Mammary epithelial cell (primary cell): ENCODE data around the gene CEP162.

Experiments used
- CTCF ChIP-seq, 2 donors: IDR thresholded peaks in 1 of 2; conservative IDR thresholded peaks in 1 of 2; 2 replicates each; pipeline ENCODE4 v1.5.1; 2011 to 2012; ENCODE audit warnings: inconsistent platforms in 2 of 2, low read length in 2 of 2, mild to moderate bottlenecking in 2 of 2, control low read depth in 1 of 2, low read depth in 1 of 2; ENCODE audit not compliant: insufficient read depth in 1 of 2; ENCODE audit errors: extremely low read depth in 1 of 2
- EZH2 ChIP-seq: IDR thresholded peaks from 2 replicates; pipeline ENCODE4 v1.6.1; 2012; ENCODE audit warnings: low read length, inconsistent platforms, borderline replicate concordance

- TF ChIP-seq CTCF (conservative IDR thresholded peaks at IDR 0.05 in 1 of 2, IDR thresholded peaks at IDR 0.05 in 1 of 2; ENCODE audit: extremely low read depth in 1 of 2, insufficient read depth in 1 of 2, low read depth in 1 of 2, low read length in 2 of 2), result no peak
- TF ChIP-seq EZH2, result no peak
Observed at GRCh38 chr6:84258268-84258667, 30.8 kb upstream of the CEP162 start.
